GM12878 (cell line): Measurements from ENCODE around the gene OXER1. TPM values are rescaled to one million over a fixed set of nuclear protein-coding genes. Genes with fewer than 3 reads are reported as not detected.

Experiments
- CBX5 ChIP-seq: sonication (generic); IDR thresholded peaks from 2 replicates; pipeline ENCODE4 v1.6.1; 2016; ENCODE audit warnings: low read depth, moderate library complexity, mild to moderate bottlenecking, inconsistent platforms
- FOXM1 ChIP-seq: IDR thresholded peaks from 2 replicates; pipeline ENCODE4 v1.6.1; 2012; ENCODE audit warnings: low read depth, mild to moderate bottlenecking, inconsistent platforms, low read length, moderate library complexity
- HDGF ChIP-seq: fragments of 450-650 bp; IDR thresholded peaks from 2 replicates; pipeline ENCODE4 v1.6.1; 2016; ENCODE audit warnings: antibody characterized with exemption
- KLF5 ChIP-seq: fragments of 450-650 bp; IDR thresholded peaks from 2 replicates; pipeline ENCODE4 v1.6.1; 2014; ENCODE audit warnings: mild to moderate bottlenecking; ENCODE audit not compliant: partially characterized antibody
- NFYB ChIP-seq: IDR thresholded peaks from 2 replicates; pipeline ENCODE4 v1.6.1; 2011; ENCODE audit warnings: low read depth, mild to moderate bottlenecking, low read length, improper control_type of control experiment, moderate library complexity; ENCODE audit not compliant: insufficient read depth
- NRF1 ChIP-seq: conservative IDR thresholded peaks from 2 replicates; pipeline ENCODE4 v1.6.1; 2011; ENCODE audit warnings: mild to moderate bottlenecking, low read depth, low read length, improper control_type of control experiment
- POLR2A ChIP-seq: IDR thresholded peaks from 2 replicates; pipeline ENCODE4 v1.6.1; 2011; ENCODE audit warnings: low read depth, mild to moderate bottlenecking, low read length
- RBBP5 ChIP-seq: fragments of 200-600 bp; sonication (generic); conservative IDR thresholded peaks from 2 replicates; pipeline ENCODE4 v1.6.1; 2016
- SUPT20H ChIP-seq: IDR thresholded peaks from 2 replicates; pipeline ENCODE4 v1.6.1; 2011; ENCODE audit warnings: low read depth, mild to moderate bottlenecking, low read length, moderate library complexity, borderline replicate concordance; ENCODE audit not compliant: control insufficient read depth
- USF2 ChIP-seq: IDR thresholded peaks from 2 replicates; pipeline ENCODE4 v1.6.1; 2011; ENCODE audit warnings: low read depth, low read length, improper control_type of control experiment, borderline replicate concordance
- ZBTB11 ChIP-seq: fragments of 450-650 bp; formaldehyde crosslinking; IDR thresholded peaks from 2 replicates; pipeline ENCODE4 v1.5.0; 2022; ENCODE audit warnings: mild to moderate bottlenecking, missing genetic modification characterization
- ZBTB40 ChIP-seq: fragments of 450-650 bp; IDR thresholded peaks from 2 replicates; pipeline ENCODE4 v1.6.1; 2016; ENCODE audit warnings: mild to moderate bottlenecking, moderate library complexity, borderline replicate concordance
- polyA plus RNA-seq, 11 experiments: library from polyadenylated mRNA; depleted of rRNA in 4 of 11; unstranded in 6 of 11; stranded (reverse) in 5 of 11; fragments of >200 nt; fragmentation: Nextera tagmentation in 4 of 11; fragmentation: Illumina TruSeq in 1 of 11; extraction: Ambion mirVana in 4 of 11; extraction: Trizol in 1 of 11; gene quantifications; 1 replicate in 1 of 11; 2 replicates in 10 of 11; pipeline versions ENCODE4 v1.2.1 to v1.2.3, GENCODE V29; 2011 to 2016; ENCODE audit warnings: inconsistent platforms in 2 of 11, missing spikeins in 2 of 11, low read depth in 1 of 11
- total RNA-seq, 4 experiments: library from RNA; depleted of rRNA in 3 of 4; stranded (reverse); fragments of >200 nt in 3 of 4; fragmentation: Illumina TruSeq in 1 of 4; extraction: Trizol in 1 of 4; gene quantifications; 2 replicates each; pipeline versions ENCODE4 v1.2.1 to v1.2.3, GENCODE V29; 2013 to 2021
- TF ChIP-seq, protein P1 (sequence below): IDR thresholded peaks from 2 replicates; pipeline ENCODE4 v1.6.1; 2011; ENCODE audit warnings: low read depth, mild to moderate bottlenecking, low read length, moderate library complexity, borderline replicate concordance; ENCODE audit errors: extremely low read depth
- TF ChIP-seq, protein P2 (sequence below): IDR thresholded peaks from 2 replicates; pipeline ENCODE4 v1.6.1; 2011; ENCODE audit warnings: borderline replicate concordance, low read depth, mild to moderate bottlenecking, moderate library complexity, low read length; ENCODE audit not compliant: insufficient read depth, poor library complexity, severe bottlenecking

Gene OXER1
- total and polyA plus RNA-seq, 10 of the 15 experiments (the other 5 are each of a cell fraction or from before 2014, with no cell fraction given) = 0.11 to 8.6 (median 3.3) TPM

GRCh38 chr2:42810121-42810970, 46.4 kb upstream of the OXER1 start (continued):
- TF ChIP-seq, protein P1, sequence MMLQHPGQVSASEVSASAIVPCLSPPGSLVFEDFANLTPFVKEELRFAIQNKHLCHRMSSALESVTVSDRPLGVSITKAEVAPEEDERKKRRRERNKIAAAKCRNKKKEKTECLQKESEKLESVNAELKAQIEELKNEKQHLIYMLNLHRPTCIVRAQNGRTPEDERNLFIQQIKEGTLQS = no peak
- no peak; the same call in 1 of the 2 replicates for TF ChIP-seq FOXM1
- TF ChIP-seq NFYB = peak; percentile 33; the same call in 1 of the 2 replicates
- TF ChIP-seq HDGF = peak; percentile 74
- TF ChIP-seq, protein P2, sequence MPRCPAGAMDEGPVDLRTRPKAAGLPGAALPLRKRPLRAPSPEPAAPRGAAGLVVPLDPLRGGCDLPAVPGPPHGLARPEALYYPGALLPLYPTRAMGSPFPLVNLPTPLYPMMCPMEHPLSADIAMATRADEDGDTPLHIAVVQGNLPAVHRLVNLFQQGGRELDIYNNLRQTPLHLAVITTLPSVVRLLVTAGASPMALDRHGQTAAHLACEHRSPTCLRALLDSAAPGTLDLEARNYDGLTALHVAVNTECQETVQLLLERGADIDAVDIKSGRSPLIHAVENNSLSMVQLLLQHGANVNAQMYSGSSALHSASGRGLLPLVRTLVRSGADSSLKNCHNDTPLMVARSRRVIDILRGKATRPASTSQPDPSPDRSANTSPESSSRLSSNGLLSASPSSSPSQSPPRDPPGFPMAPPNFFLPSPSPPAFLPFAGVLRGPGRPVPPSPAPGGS = no peak
- TF ChIP-seq KLF5 = no peak
- TF ChIP-seq NRF1 = peak; percentile 53
- no peak for TF ChIP-seq SUPT20H
- TF ChIP-seq USF2 = no peak; the same call in 1 of the 2 replicates
- peak; percentile 90 for TF ChIP-seq POLR2A
- peak; percentile 69; the same call in 1 of the 2 replicates for TF ChIP-seq ZBTB40
- TF ChIP-seq CBX5 = peak; percentile 90; the same call in 1 of the 2 replicates
- no peak for TF ChIP-seq ZBTB11 (CRISPR knock-in tag)
- TF ChIP-seq RBBP5 = 0 out of 2 replicates have a peak, but pooled peaks have one; percentile 35
